ENCODE measurements around the gene IRX1.

The IRX1 gene

GRCh38 chr5:3615217-3615616 is 19.6 kb downstream of the IRX1 start:
- H3K9me3 ChIP-seq (ENCODE audit: control insufficient read depth, low read length): no peaks in the 10 kb centered on the region
- no peaks in the 10 kb centered on the region for H3K36me3 ChIP-seq (ENCODE audit: control insufficient read depth, insufficient read depth, low read length)
- 92 to 100% methylated on average over 1 to 2 of the region's 2 CpGs for WGBS, 2 experiments (ENCODE audit: insufficient coverage in 2 of 2)
- H3K4me1 ChIP-seq (ENCODE audit: control insufficient read depth, insufficient read depth, low read length, poor library complexity, severe bottlenecking): peaks cover 5% of the 10 kb centered on the region
- no peak overlapping the region for H3K4me3 ChIP-seq (ENCODE audit: extremely low read depth, insufficient read depth, low read length, poor library complexity, severe bottlenecking)
- H3K27ac ChIP-seq (ENCODE audit: low read depth, low read length, severe bottlenecking): no peak overlapping the region

GRCh38 chr5:3615829-3616228 is 20.2 kb downstream of the IRX1 start:
- WGBS, 2 experiments (ENCODE audit: insufficient coverage in 2 of 2): 93 to 94% methylated on average over 7 to 13 of the region's 13 CpGs
- peaks cover 6% of the 10 kb centered on the region for H3K4me1 ChIP-seq (ENCODE audit: control insufficient read depth, insufficient read depth, low read length, poor library complexity, severe bottlenecking)
- no peak overlapping the region for H3K27ac ChIP-seq (ENCODE audit: low read depth, low read length, severe bottlenecking)
- no peaks in the 10 kb centered on the region for H3K36me3 ChIP-seq (ENCODE audit: control insufficient read depth, insufficient read depth, low read length)
- H3K4me3 ChIP-seq (ENCODE audit: extremely low read depth, insufficient read depth, low read length, poor library complexity, severe bottlenecking): no peak overlapping the region
- no peaks in the 10 kb centered on the region for H3K9me3 ChIP-seq (ENCODE audit: control insufficient read depth, low read length)

GRCh38 chr5:3619579-3619978 is 23.9 kb downstream of the IRX1 start:
- WGBS, 2 experiments (ENCODE audit: insufficient coverage in 2 of 2): 89 to 94% methylated on average over 2 to 4 of the region's 6 CpGs
- Histone ChIP-seq H3K9me3 (ENCODE audit: control insufficient read depth, low read length) (no peaks in the 10 kb centered on the region), H3K27ac (ENCODE audit: low read depth, low read length, severe bottlenecking) (no peak overlapping the region), H3K36me3 (ENCODE audit: control insufficient read depth, insufficient read depth, low read length) (no peaks in the 10 kb centered on the region), H3K4me3 (ENCODE audit: extremely low read depth, insufficient read depth, low read length, poor library complexity, severe bottlenecking) (no peak overlapping the region), H3K4me1 (ENCODE audit: control insufficient read depth, insufficient read depth, low read length, poor library complexity, severe bottlenecking) (peaks cover 6% of the 10 kb centered on the region)

GRCh38 chr5:3622961-3623360 is 27.3 kb downstream of the IRX1 start:
- 79 to 84% methylated on average over 7 of the region's 9 CpGs for WGBS, 2 experiments (ENCODE audit: insufficient coverage in 2 of 2)
- Histone ChIP-seq H3K27ac (ENCODE audit: low read depth, low read length, severe bottlenecking) (no peak overlapping the region), H3K9me3 (ENCODE audit: control insufficient read depth, low read length) (no peaks in the 10 kb centered on the region), H3K4me3 (ENCODE audit: extremely low read depth, insufficient read depth, low read length, poor library complexity, severe bottlenecking) (no peak overlapping the region), H3K36me3 (ENCODE audit: control insufficient read depth, insufficient read depth, low read length) (no peaks in the 10 kb centered on the region), H3K4me1 (ENCODE audit: control insufficient read depth, insufficient read depth, low read length, poor library complexity, severe bottlenecking) (peaks cover 6% of the 10 kb centered on the region)

GRCh38 chr5:3625626-3626025 is 30.0 kb downstream of the IRX1 start:
- WGBS, 2 experiments (ENCODE audit: insufficient coverage in 2 of 2): 100% methylated on average over 1 to 3 of the region's 4 CpGs
- Histone ChIP-seq H3K9me3 (ENCODE audit: control insufficient read depth, low read length) (no peaks in the 10 kb centered on the region), H3K27ac (ENCODE audit: low read depth, low read length, severe bottlenecking) (no peak overlapping the region), H3K4me1 (ENCODE audit: control insufficient read depth, insufficient read depth, low read length, poor library complexity, severe bottlenecking) (no peaks in the 10 kb centered on the region), H3K4me3 (ENCODE audit: extremely low read depth, insufficient read depth, low read length, poor library complexity, severe bottlenecking) (no peak overlapping the region), H3K36me3 (ENCODE audit: control insufficient read depth, insufficient read depth, low read length) (no peaks in the 10 kb centered on the region)

- H3K4me3 ChIP-seq (ENCODE audit: extremely low read depth, insufficient read depth, low read length, poor library complexity, severe bottlenecking): no peak overlapping the region
- no peak overlapping the region for H3K27ac ChIP-seq (ENCODE audit: low read depth, low read length, severe bottlenecking)
- 87 to 100% methylated on average over 5 to 7 of the region's 7 CpGs for WGBS, 2 experiments (ENCODE audit: insufficient coverage in 2 of 2)
- no peaks in the 10 kb centered on the region for H3K4me1 ChIP-seq (ENCODE audit: control insufficient read depth, insufficient read depth, low read length, poor library complexity, severe bottlenecking)
- no peaks in the 10 kb centered on the region for H3K9me3 ChIP-seq (ENCODE audit: control insufficient read depth, low read length)
- no peaks in the 10 kb centered on the region for H3K36me3 ChIP-seq (ENCODE audit: control insufficient read depth, insufficient read depth, low read length)
Observed at GRCh38 chr5:3634061-3634460, 38.4 kb downstream of the IRX1 start.

GRCh38 chr5:3639175-3639574 is 43.5 kb downstream of the IRX1 start:
- 75 to 100% methylated on average over 1 to 2 of the region's 8 CpGs for WGBS, 2 experiments (ENCODE audit: insufficient coverage in 2 of 2)
- Histone ChIP-seq H3K4me3 (ENCODE audit: extremely low read depth, insufficient read depth, low read length, poor library complexity, severe bottlenecking) (no peak overlapping the region), H3K27ac (ENCODE audit: low read depth, low read length, severe bottlenecking) (no peak overlapping the region), H3K4me1 (ENCODE audit: control insufficient read depth, insufficient read depth, low read length, poor library complexity, severe bottlenecking) (no peaks in the 10 kb centered on the region), H3K9me3 (ENCODE audit: control insufficient read depth, low read length) (no peaks in the 10 kb centered on the region), H3K36me3 (ENCODE audit: control insufficient read depth, insufficient read depth, low read length) (no peaks in the 10 kb centered on the region)

- WGBS, 2 experiments (ENCODE audit: insufficient coverage in 2 of 2): 89 to 92% methylated on average over 3 of the region's 3 CpGs
- H3K27ac ChIP-seq (ENCODE audit: low read depth, low read length, severe bottlenecking): no peak overlapping the region
Observed at GRCh38 chr5:3642231-3642630, 46.6 kb downstream of the IRX1 start.

GRCh38 chr5:3650320-3650719 is 54.7 kb downstream of the IRX1 start:
- H3K27ac ChIP-seq (ENCODE audit: low read depth, low read length, severe bottlenecking): no peak overlapping the region
- WGBS, 2 experiments (ENCODE audit: insufficient coverage in 2 of 2): no CpG with 5 or more reads among the region's 2 CpGs
- H3K36me3 ChIP-seq (ENCODE audit: control insufficient read depth, insufficient read depth, low read length): no peaks in the 10 kb centered on the region
- no peaks in the 10 kb centered on the region for H3K4me1 ChIP-seq (ENCODE audit: control insufficient read depth, insufficient read depth, low read length, poor library complexity, severe bottlenecking)
- H3K9me3 ChIP-seq (ENCODE audit: control insufficient read depth, low read length): no peaks in the 10 kb centered on the region
- H3K4me3 ChIP-seq (ENCODE audit: extremely low read depth, insufficient read depth, low read length, poor library complexity, severe bottlenecking): no peak overlapping the region

More at GRCh38 chr5:3642231-3642630, 46.6 kb downstream of the IRX1 start:
- H3K9me3 ChIP-seq (ENCODE audit: control insufficient read depth, low read length): no peaks in the 10 kb centered on the region
- H3K4me3 ChIP-seq (ENCODE audit: extremely low read depth, insufficient read depth, low read length, poor library complexity, severe bottlenecking): no peak overlapping the region
- no peaks in the 10 kb centered on the region for H3K36me3 ChIP-seq (ENCODE audit: control insufficient read depth, insufficient read depth, low read length)
- no peaks in the 10 kb centered on the region for H3K4me1 ChIP-seq (ENCODE audit: control insufficient read depth, insufficient read depth, low read length, poor library complexity, severe bottlenecking)

GRCh38 chr5:3650868-3651267 is 55.2 kb downstream of the IRX1 start:
- 88 to 94% methylated on average over 8 of the region's 8 CpGs for WGBS, 2 experiments (ENCODE audit: insufficient coverage in 2 of 2)

More at GRCh38 chr5:3650868-3651267, 55.2 kb downstream of the IRX1 start:
- Histone ChIP-seq H3K4me1 (ENCODE audit: control insufficient read depth, insufficient read depth, low read length, poor library complexity, severe bottlenecking) (no peaks in the 10 kb centered on the region), H3K9me3 (ENCODE audit: control insufficient read depth, low read length) (no peaks in the 10 kb centered on the region), H3K36me3 (ENCODE audit: control insufficient read depth, insufficient read depth, low read length) (no peaks in the 10 kb centered on the region), H3K27ac (ENCODE audit: low read depth, low read length, severe bottlenecking) (no peak overlapping the region), H3K4me3 (ENCODE audit: extremely low read depth, insufficient read depth, low read length, poor library complexity, severe bottlenecking) (no peak overlapping the region)

All from mesodermal cell (in vitro differentiated cells).